IMR-90 (cell line): ENCODE results near the gene DOCK10.

Experiments used
- BHLHE40 ChIP-seq: fragments of 150-350 bp; IDR thresholded peaks from 2 replicates; pipeline ENCODE4 v1.6.1; 2016; ENCODE audit warnings: mild to moderate bottlenecking, low read depth, low read length
- CEBPB ChIP-seq: IDR thresholded peaks from 2 replicates; pipeline ENCODE4 v1.6.1; 2012; ENCODE audit warnings: low read depth, low read length, improper control_type of control experiment
- CHD1 ChIP-seq: IDR thresholded peaks from 2 replicates; pipeline ENCODE4 v1.6.1; 2012; ENCODE audit warnings: low read depth, low read length, improper control_type of control experiment
- CTCF ChIP-seq: conservative IDR thresholded peaks from 2 replicates; pipeline ENCODE4 v1.5.1; 2012; ENCODE audit warnings: mild to moderate bottlenecking, low read depth, low read length, improper control_type of control experiment
- MAFK ChIP-seq: IDR thresholded peaks from 2 replicates; pipeline ENCODE4 v1.6.1; 2012; ENCODE audit warnings: low read depth, low read length, improper control_type of control experiment
- MAZ ChIP-seq: IDR thresholded peaks from 2 replicates; pipeline ENCODE4 v1.6.1; 2012; ENCODE audit warnings: low read depth, mild to moderate bottlenecking, low read length, improper control_type of control experiment, moderate library complexity, borderline replicate concordance
- MXI1 ChIP-seq: IDR thresholded peaks from 2 replicates; pipeline ENCODE4 v1.6.1; 2012; ENCODE audit warnings: low read depth, mild to moderate bottlenecking, low read length, moderate library complexity, borderline replicate concordance
- NFE2L2 ChIP-seq: fragments of 150-350 bp; IDR thresholded peaks from 2 replicates; pipeline ENCODE4 v1.6.1; 2016; ENCODE audit warnings: low read depth, mild to moderate bottlenecking, low read length
- POLR2A ChIP-seq: IDR thresholded peaks from 2 replicates; pipeline ENCODE4 v1.6.1; 2012; ENCODE audit warnings: mild to moderate bottlenecking, low read depth, low read length
- RAD21 ChIP-seq: IDR thresholded peaks from 2 replicates; pipeline ENCODE4 v1.6.1; 2012; ENCODE audit warnings: low read length, improper control_type of control experiment
- SMC3 ChIP-seq: fragments of 150-350 bp; IDR thresholded peaks from 2 replicates; pipeline ENCODE4 v1.6.1; 2016; ENCODE audit warnings: low read depth, mild to moderate bottlenecking, antibody characterized with exemption, low read length, moderate library complexity
- TF ChIP-seq, protein P1 (sequence below): fragments of 150-350 bp; IDR thresholded peaks from 2 replicates; pipeline ENCODE4 v1.6.1; 2017; ENCODE audit warnings: mild to moderate bottlenecking, antibody characterized with exemption, low read length, low read depth

GRCh38 chr2:224947566-224947965, 94.7 kb downstream of the DOCK10 start:
- TF ChIP-seq POLR2A (no peak), CTCF (no peak), SMC3 (no peak), CEBPB (no peak), MAZ (no peak), RAD21 (no peak), CHD1 (no peak), NFE2L2 (no peak), MAFK (no peak), MXI1 (no peak), BHLHE40 (no peak)
- TF ChIP-seq, protein P1, sequence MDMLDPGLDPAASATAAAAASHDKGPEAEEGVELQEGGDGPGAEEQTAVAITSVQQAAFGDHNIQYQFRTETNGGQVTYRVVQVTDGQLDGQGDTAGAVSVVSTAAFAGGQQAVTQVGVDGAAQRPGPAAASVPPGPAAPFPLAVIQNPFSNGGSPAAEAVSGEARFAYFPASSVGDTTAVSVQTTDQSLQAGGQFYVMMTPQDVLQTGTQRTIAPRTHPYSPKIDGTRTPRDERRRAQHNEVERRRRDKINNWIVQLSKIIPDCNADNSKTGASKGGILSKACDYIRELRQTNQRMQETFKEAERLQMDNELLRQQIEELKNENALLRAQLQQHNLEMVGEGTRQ = no peak
